Keratinocyte (primary cell): Measurements from ENCODE around the gene MEGF10.

Experiments used
- EZH2 ChIP-seq: IDR thresholded peaks from one replicate; pipeline ENCODE4 v1.6.1; 2012; ENCODE audit warnings: inconsistent platforms, mild to moderate bottlenecking, low read length, moderate library complexity
- TF ChIP-seq, protein P1 (sequence below), 3 experiments: IDR thresholded peaks in 1 of 3; conservative IDR thresholded peaks in 1 of 3; optimal IDR thresholded peaks in 1 of 3; 2 replicates in 2 of 3; 3 replicates in 1 of 3; pipeline versions ENCODE3 to v1.5.1; 2011; ENCODE audit warnings: low read length in 3 of 3, mild to moderate bottlenecking in 3 of 3, moderate library complexity in 2 of 3, control low read depth in 1 of 3, inconsistent platforms in 1 of 3; ENCODE audit not compliant: insufficient read depth in 2 of 3; ENCODE audit errors: extremely low read depth in 1 of 3

DNA sequence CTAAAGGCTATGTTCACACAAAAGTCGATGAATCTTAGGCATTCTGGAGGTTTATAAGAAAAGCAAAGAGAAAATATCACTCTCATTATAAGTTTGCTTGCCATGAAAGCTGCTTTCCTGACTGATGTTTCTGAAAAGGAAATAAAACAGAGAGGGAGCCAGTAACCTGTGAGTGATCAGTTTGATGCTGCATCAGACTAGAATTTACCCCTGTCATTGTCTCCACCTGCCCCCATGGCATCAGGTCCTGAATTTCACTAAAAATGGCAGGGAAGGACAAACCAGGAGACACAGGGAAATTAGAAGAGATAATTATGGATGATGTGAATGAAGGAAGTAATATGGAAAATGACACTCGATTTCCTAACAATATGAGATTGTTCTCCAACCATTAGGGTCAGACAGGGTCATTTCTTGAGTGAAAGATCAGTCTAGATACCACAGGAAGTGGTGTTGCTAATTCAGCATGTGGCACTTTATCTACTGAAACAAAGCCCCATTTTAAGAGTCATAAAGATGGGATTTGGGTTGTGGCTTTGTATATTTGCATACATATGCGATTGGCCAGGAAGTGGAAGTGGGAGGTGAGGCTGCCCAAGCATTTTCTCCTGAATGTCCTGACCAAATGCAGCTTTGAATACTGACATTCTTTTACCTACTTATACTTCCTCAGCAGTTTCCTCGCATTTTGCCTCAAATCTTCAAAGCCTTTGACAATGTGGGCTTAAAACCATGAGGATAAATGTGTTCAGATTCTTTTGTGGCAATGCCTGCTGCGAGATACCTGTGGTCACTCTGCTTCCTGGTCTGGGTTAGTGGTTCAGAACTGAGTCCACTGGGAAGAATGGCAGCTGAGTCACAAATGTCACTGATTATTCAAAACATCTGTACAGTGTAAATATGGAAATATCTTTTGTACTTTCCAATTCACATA is 29.7 kb downstream of the MEGF10 start:
- TF ChIP-seq, protein P1, sequence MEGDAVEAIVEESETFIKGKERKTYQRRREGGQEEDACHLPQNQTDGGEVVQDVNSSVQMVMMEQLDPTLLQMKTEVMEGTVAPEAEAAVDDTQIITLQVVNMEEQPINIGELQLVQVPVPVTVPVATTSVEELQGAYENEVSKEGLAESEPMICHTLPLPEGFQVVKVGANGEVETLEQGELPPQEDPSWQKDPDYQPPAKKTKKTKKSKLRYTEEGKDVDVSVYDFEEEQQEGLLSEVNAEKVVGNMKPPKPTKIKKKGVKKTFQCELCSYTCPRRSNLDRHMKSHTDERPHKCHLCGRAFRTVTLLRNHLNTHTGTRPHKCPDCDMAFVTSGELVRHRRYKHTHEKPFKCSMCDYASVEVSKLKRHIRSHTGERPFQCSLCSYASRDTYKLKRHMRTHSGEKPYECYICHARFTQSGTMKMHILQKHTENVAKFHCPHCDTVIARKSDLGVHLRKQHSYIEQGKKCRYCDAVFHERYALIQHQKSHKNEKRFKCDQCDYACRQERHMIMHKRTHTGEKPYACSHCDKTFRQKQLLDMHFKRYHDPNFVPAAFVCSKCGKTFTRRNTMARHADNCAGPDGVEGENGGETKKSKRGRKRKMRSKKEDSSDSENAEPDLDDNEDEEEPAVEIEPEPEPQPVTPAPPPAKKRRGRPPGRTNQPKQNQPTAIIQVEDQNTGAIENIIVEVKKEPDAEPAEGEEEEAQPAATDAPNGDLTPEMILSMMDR (optimal IDR thresholded peaks at IDR 0.05 in 1 of 3, IDR thresholded peaks at IDR 0.05 in 1 of 3, conservative IDR thresholded peaks at IDR 0.05 in 1 of 3; ENCODE audit: extremely low read depth in 1 of 3, insufficient read depth in 2 of 3, low read length in 3 of 3): no peak
- TF ChIP-seq EZH2: no peak
